HepG2 (cell line): ENCODE measurements around the gene MVP. TPM values are rescaled to one million over a fixed set of nuclear protein-coding genes. Genes with fewer than 3 reads are reported as not detected.

Source experiments
- ARID2 ChIP-seq: sonication (generic); formaldehyde crosslinking; IDR thresholded peaks from 2 replicates; pipeline ENCODE4 v1.8.1; 2022; ENCODE audit warnings: mild to moderate bottlenecking, missing genetic modification reagents, borderline replicate concordance
- ATF1 ChIP-seq: IDR thresholded peaks from 2 replicates; pipeline ENCODE4 v1.6.1; 2016; ENCODE audit warnings: mild to moderate bottlenecking, control low read depth
- ATRX ChIP-seq: sonication (generic); formaldehyde crosslinking; IDR thresholded peaks from 2 replicates; pipeline ENCODE4 v1.4.0; 2020; ENCODE audit warnings: missing genetic modification reagents, borderline replicate concordance
- BHLHE40 ChIP-seq: IDR thresholded peaks from 2 replicates; pipeline ENCODE4 v1.6.1; 2011; ENCODE audit warnings: low read length, improper control_type of control experiment
- EP300 ChIP-seq, 3 experiments: sonication (generic) in 1 of 3; formaldehyde crosslinking in 1 of 3; IDR thresholded peaks; 2 replicates each; pipeline versions ENCODE4 v1.5.1 to v1.6.1; 2011 to 2020; ENCODE audit warnings: low read depth in 2 of 3, low read length in 2 of 3, borderline replicate concordance in 1 of 3, improper control_type of control experiment in 1 of 3, mild to moderate bottlenecking in 1 of 3, missing genetic modification reagents in 1 of 3, moderate library complexity in 1 of 3
- FOXO1 ChIP-seq: sonication (generic); formaldehyde crosslinking; IDR thresholded peaks from 2 replicates; pipeline ENCODE4 v1.4.0; 2020; ENCODE audit warnings: missing genetic modification reagents
- GTF2F1 ChIP-seq: fragments of 150-350 bp; IDR thresholded peaks from 2 replicates; pipeline ENCODE4 v1.6.1; 2014; ENCODE audit warnings: low read length
- NCOA5 ChIP-seq: sonication (generic); formaldehyde crosslinking; IDR thresholded peaks from 2 replicates; pipeline ENCODE4 v1.4.0; 2020; ENCODE audit warnings: missing genetic modification reagents
- PITX1 ChIP-seq: sonication (generic); formaldehyde crosslinking; IDR thresholded peaks from 2 replicates; pipeline ENCODE4 v1.5.1; 2020; ENCODE audit warnings: mild to moderate bottlenecking, missing genetic modification reagents
- RXRA ChIP-seq: sonication (generic); formaldehyde crosslinking; IDR thresholded peaks from 2 replicates; pipeline ENCODE4 v1.5.1; 2020; ENCODE audit warnings: missing genetic modification reagents
- SAP130 ChIP-seq: IDR thresholded peaks from 2 replicates; pipeline ENCODE4 v1.6.1; 2016; ENCODE audit warnings: low read depth
- SETDB1 ChIP-seq: sonication (generic); formaldehyde crosslinking; IDR thresholded peaks from 2 replicates; pipeline ENCODE4 v1.5.1; 2020; ENCODE audit warnings: missing genetic modification reagents, mild to moderate bottlenecking, borderline replicate concordance
- SKIL ChIP-seq: sonication (generic); formaldehyde crosslinking; IDR thresholded peaks from 2 replicates; pipeline ENCODE4 v1.8.0; 2022; ENCODE audit warnings: missing genetic modification reagents, mild to moderate bottlenecking, moderate library complexity, borderline replicate concordance
- TCF7L2 ChIP-seq: IDR thresholded peaks from 2 replicates; pipeline ENCODE4 v1.6.1; 2011; ENCODE audit warnings: mild to moderate bottlenecking, low read depth, low read length, moderate library complexity
- TIGD3 ChIP-seq: sonication (generic); formaldehyde crosslinking; IDR thresholded peaks from 2 replicates; pipeline ENCODE4 v1.5.1; 2020; ENCODE audit warnings: mild to moderate bottlenecking, missing genetic modification reagents, borderline replicate concordance
- ZNF18 ChIP-seq: sonication (generic); formaldehyde crosslinking; IDR thresholded peaks from 2 replicates; pipeline ENCODE4 v1.8.0; 2022; ENCODE audit warnings: mild to moderate bottlenecking, missing genetic modification reagents; ENCODE audit not compliant: insufficient replicate concordance
- ZNF274 ChIP-seq: sonication (generic); formaldehyde crosslinking; IDR thresholded peaks from 2 replicates; pipeline ENCODE4 v1.5.1; 2020; ENCODE audit warnings: mild to moderate bottlenecking, missing genetic modification reagents
- ZNF431 ChIP-seq: sonication (generic); formaldehyde crosslinking; IDR thresholded peaks from 2 replicates; pipeline ENCODE4 v1.9.0; 2022; ENCODE audit warnings: missing genetic modification reagents, low read depth, mild to moderate bottlenecking, borderline replicate concordance
- ZNF772 ChIP-seq: sonication (generic); formaldehyde crosslinking; IDR thresholded peaks from 2 replicates; pipeline ENCODE4 v1.5.0; 2020; ENCODE audit warnings: mild to moderate bottlenecking, missing genetic modification reagents
- ZNF883 ChIP-seq: sonication (generic); formaldehyde crosslinking; IDR thresholded peaks from 2 replicates; pipeline ENCODE4 v1.5.1; 2020; ENCODE audit warnings: mild to moderate bottlenecking, missing genetic modification reagents; ENCODE audit errors: not compliant biosample characterization
- polyA plus RNA-seq, 8 experiments: library from polyadenylated mRNA; depleted of rRNA in 3 of 8; stranded (reverse) in 7 of 8; unstranded in 1 of 8; fragments of >200 nt; fragmentation: Illumina TruSeq in 4 of 8; extraction: Trizol in 4 of 8; gene quantifications; 2 replicates each; pipeline versions ENCODE4 v1.2.1 to v1.2.3, GENCODE V29; 2011 to 2016; ENCODE audit warnings: low read depth in 4 of 8, missing spikeins in 1 of 8, mixed read lengths in 1 of 8; ENCODE audit not compliant: insufficient read depth in 1 of 8
- total RNA-seq, 5 experiments: library from RNA; depleted of rRNA; stranded (reverse); fragments of >200 nt; fragmentation: Illumina TruSeq; extraction: Trizol; gene quantifications; 2 replicates each; pipeline ENCODE4 v1.2.3, GENCODE V29; 2016; ENCODE audit warnings: low read depth in 1 of 5
- TF ChIP-seq, protein P1 (sequence below): IDR thresholded peaks from 2 replicates; pipeline ENCODE4 v1.6.1; 2018; ENCODE audit warnings: missing genetic modification reagents
- TF ChIP-seq, protein P2 (sequence below): sonication (generic); formaldehyde crosslinking; IDR thresholded peaks from 2 replicates; pipeline ENCODE4 v1.4.0; 2020; ENCODE audit warnings: mild to moderate bottlenecking, missing genetic modification reagents

The MVP gene
- total and polyA plus RNA-seq, 2 of the 13 experiments (the other 11 are each of a cell fraction or from before 2014, with no cell fraction given) = 22.9 to 43.5 TPM

GRCh38 chr16:29891525-29892457, 71.5 kb downstream of the MVP start (continued):
- TF ChIP-seq NCOA5 (CRISPR knock-in tag) (no peak), TCF7L2 (no peak), ZNF772 (CRISPR knock-in tag) (peak; percentile 52; the same call in 1 of the 2 replicates), ZNF883 (CRISPR knock-in tag) (no peak), GTF2F1 (no peak), FOXO1 (CRISPR knock-in tag) (peak; percentile 34; the same call in 1 of the 2 replicates), ZNF274 (CRISPR knock-in tag) (no peak), BHLHE40 (peak; percentile 93), ZNF18 (CRISPR knock-in tag) (no peak), SKIL (0 out of 2 replicates have a peak, but pooled peaks have one; percentile 10), EP300 (IDR thresholded peaks at IDR 0.05; ENCODE audit: low read depth in 2 of 2, low read length in 2 of 2) (peak; percentile 62 to 75; a peak in 2 of 4 replicates), EP300 (CRISPR knock-in tag; IDR thresholded peaks at IDR 0.05; ENCODE audit: borderline replicate concordance) (peak; percentile 64; the same call in 1 of the 2 replicates), SETDB1 (CRISPR knock-in tag) (no peak), PITX1 (0 out of 2 replicates have a peak, but pooled peaks have one; percentile 16), ATF1 (CRISPR knock-in tag) (peak; percentile 73; the same call in 1 of the 2 replicates), ARID2 (CRISPR knock-in tag) (no peak; the same call in 1 of the 2 replicates), RXRA (no peak; the same call in 1 of the 2 replicates), ATRX (CRISPR knock-in tag) (no peak), ZNF431 (no peak), SAP130 (CRISPR knock-in tag) (peak; percentile 76), TIGD3 (CRISPR knock-in tag) (no peak)
- TF ChIP-seq, protein P1, sequence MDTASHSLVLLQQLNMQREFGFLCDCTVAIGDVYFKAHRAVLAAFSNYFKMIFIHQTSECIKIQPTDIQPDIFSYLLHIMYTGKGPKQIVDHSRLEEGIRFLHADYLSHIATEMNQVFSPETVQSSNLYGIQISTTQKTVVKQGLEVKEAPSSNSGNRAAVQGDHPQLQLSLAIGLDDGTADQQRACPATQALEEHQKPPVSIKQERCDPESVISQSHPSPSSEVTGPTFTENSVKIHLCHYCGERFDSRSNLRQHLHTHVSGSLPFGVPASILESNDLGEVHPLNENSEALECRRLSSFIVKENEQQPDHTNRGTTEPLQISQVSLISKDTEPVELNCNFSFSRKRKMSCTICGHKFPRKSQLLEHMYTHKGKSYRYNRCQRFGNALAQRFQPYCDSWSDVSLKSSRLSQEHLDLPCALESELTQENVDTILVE (CRISPR knock-in tag) = no peak; the same call in 1 of the 2 replicates
- TF ChIP-seq, protein P2, sequence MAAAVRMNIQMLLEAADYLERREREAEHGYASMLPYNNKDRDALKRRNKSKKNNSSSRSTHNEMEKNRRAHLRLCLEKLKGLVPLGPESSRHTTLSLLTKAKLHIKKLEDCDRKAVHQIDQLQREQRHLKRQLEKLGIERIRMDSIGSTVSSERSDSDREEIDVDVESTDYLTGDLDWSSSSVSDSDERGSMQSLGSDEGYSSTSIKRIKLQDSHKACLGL (CRISPR knock-in tag) = no peak
